ENCODE results near the gene RNF141.

DNA sequence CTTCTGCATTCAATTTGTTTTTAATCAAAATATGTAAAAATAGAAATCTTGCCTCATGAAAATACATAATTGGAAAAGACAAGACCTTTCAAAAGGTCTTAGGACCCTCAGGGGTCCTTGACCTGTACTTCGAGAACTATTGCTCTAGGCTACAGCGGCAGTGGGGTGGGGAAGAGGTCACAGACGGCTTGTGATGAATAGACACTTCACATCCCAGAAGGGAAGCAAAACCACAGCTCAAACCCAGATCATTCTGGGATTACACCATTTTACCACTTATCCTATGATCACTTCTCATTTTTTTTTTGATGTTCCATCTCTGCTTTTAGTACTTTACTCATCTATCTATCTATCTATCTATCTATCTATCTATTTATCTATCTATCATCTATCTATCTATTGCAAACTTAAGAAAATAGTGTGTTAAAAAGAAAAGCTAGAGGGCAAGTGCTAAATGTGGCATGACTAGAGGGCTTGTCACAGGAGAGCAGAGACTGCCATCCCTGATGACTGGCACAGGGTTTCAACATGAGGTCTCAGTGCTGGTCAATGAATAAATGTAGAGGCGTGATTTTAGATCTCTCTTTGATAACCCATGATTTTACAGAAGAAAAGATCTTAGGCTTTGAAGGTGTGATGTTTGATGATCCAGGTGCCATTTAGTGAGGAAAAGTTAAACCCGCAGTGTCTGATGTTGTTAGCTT is 37.1 kb downstream of the RNF141 start:
- TF ChIP-seq, protein P1, sequence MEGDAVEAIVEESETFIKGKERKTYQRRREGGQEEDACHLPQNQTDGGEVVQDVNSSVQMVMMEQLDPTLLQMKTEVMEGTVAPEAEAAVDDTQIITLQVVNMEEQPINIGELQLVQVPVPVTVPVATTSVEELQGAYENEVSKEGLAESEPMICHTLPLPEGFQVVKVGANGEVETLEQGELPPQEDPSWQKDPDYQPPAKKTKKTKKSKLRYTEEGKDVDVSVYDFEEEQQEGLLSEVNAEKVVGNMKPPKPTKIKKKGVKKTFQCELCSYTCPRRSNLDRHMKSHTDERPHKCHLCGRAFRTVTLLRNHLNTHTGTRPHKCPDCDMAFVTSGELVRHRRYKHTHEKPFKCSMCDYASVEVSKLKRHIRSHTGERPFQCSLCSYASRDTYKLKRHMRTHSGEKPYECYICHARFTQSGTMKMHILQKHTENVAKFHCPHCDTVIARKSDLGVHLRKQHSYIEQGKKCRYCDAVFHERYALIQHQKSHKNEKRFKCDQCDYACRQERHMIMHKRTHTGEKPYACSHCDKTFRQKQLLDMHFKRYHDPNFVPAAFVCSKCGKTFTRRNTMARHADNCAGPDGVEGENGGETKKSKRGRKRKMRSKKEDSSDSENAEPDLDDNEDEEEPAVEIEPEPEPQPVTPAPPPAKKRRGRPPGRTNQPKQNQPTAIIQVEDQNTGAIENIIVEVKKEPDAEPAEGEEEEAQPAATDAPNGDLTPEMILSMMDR (IDR thresholded peaks at IDR 0.05), result no peak
- no peak for TF ChIP-seq POLR2A (IDR thresholded peaks at IDR 0.05)

All from Peyer's patch (tissue), 4 donors.